GM23248 (cell line): ENCODE results near the gene TUBB3.

Experiments
- EZH2 ChIP-seq: fragments of 200-600 bp; sonication (generic); IDR thresholded peaks from 2 replicates; pipeline ENCODE4 v1.6.1; 2018; ENCODE audit warnings: antibody characterized with exemption, mild to moderate bottlenecking; ENCODE audit not compliant: insufficient read depth, poor library complexity, severe bottlenecking
- EZH2phosphoT487 ChIP-seq: fragments of 200-600 bp; sonication (generic); IDR thresholded peaks from 2 replicates; pipeline ENCODE4 v1.6.1; 2018; ENCODE audit warnings: antibody characterized with exemption, moderate library complexity, mild to moderate bottlenecking, low read depth; ENCODE audit not compliant: insufficient read depth

DNA sequence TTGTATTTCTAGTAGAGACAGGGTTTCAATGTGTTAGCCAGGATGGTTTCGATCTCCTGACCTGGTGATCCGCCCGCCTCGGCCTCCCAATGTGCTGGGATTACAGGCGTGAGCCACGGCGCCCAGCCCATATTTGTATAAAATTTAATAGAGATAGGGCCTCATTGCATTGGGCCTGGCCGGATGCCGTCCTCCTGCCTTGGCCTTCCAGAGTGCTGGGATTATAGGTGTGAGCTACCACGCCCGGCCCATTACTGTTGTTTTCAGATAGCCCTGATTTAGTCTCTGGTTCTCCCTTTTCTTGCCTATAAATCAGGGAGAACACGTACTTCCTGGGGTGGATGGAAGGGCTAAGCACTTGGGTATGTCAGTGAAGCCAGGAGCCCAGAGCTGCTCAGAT, 28.9 kb downstream of the TUBB3 start:
- TF ChIP-seq EZH2 (no peak), EZH2phosphoT487 (no peak)
